K562 (cell line): ENCODE measurements around the gene PARP14. TPM values are rescaled to one million over a fixed set of nuclear protein-coding genes. Genes with fewer than 3 reads are reported as not detected.

ENCODE experiments used
- ATAC-seq: fragments of 200-7000 bp; cut with Tn5 transposase; 3 replicates; pipeline ENCODE4 v1.9.1; 2020; ENCODE audit warnings: moderate library complexity
- BruUV-seq: library from RNA; stranded (reverse); fragments of 400-500 nt; replicated peaks from 2 replicates; lab custom pipeline; 2021; lab: Mats Ljungman, UMichigan
- CTCF ChIA-PET: fragments of 300-600 bp; formaldehyde crosslinking; extraction: SDS; loops from one replicate; lab custom pipeline; 2021; ENCODE audit warnings: low intra/inter-chr PET ratio; lab: Yijun Ruan, JAX
- POLR2A ChIA-PET: fragments of 300-600, 350-650 bp; sonication (Branson Sonifier 250); formaldehyde crosslinking; extraction: SDS; loops from one replicate; lab custom pipeline; 2021; ENCODE audit warnings: antibody characterized with exemption, inconsistent platforms; lab: Yijun Ruan, JAX
- DNase-seq, 4 experiments: peaks; one replicate each; pipeline versions ENCODE4 v3.0.0 to v3.0.0-alpha.2; 2011 to 2018; ENCODE audit warnings: low spot score in 3 of 4, mixed read lengths in 3 of 4; ENCODE audit errors: extremely low read depth in 1 of 4
- FAIRE-seq: peaks from 2 replicates; lab custom pipeline; 2011; peaks lifted over from hg19 to GRCh38; lab: Jason Lieb, UNC
- H2AFZ ChIP-seq: 2 replicates; pipeline ENCODE4 v1.6.0; 2011; ENCODE audit warnings: low read depth, low read length, control low read depth, inconsistent platforms
- H3K27ac ChIP-seq: fragments of 200-600 bp; 3 replicates; pipeline ENCODE4 v1.8.0; 2011; ENCODE audit warnings: low read depth, mild to moderate bottlenecking, control low read depth, inconsistent platforms, low read length, moderate library complexity, mixed read lengths; ENCODE audit errors: extremely low read depth
- H3K27me3 ChIP-seq, 2 experiments: fragments of 300-600 bp in 1 of 2; 2 replicates in 1 of 2; 3 replicates in 1 of 2; pipeline versions ENCODE4 v1.6.0 to v1.8.0; 2011; ENCODE audit warnings: inconsistent platforms in 2 of 2, low read length in 2 of 2, mild to moderate bottlenecking in 1 of 2, mixed read lengths in 1 of 2, moderate library complexity in 1 of 2; ENCODE audit not compliant: control insufficient read depth in 2 of 2, insufficient read depth in 2 of 2
- H3K36me3 ChIP-seq: fragments of 300-600 bp; 3 replicates; pipeline ENCODE4 v1.8.0; 2011; ENCODE audit warnings: mild to moderate bottlenecking, low read length, inconsistent platforms; ENCODE audit not compliant: control insufficient read depth, insufficient read depth
- H3K4me1 ChIP-seq, 2 experiments: fragments of 200-600 bp in 1 of 2; replicated peaks in 1 of 2; 2 replicates in 1 of 2; 3 replicates in 1 of 2; pipeline versions ENCODE4 v1.5.1 to v1.8.0; 2011; ENCODE audit warnings: inconsistent platforms in 2 of 2, low read length in 2 of 2, mild to moderate bottlenecking in 1 of 2, mixed read lengths in 1 of 2, moderate library complexity in 1 of 2; ENCODE audit not compliant: control insufficient read depth in 2 of 2, insufficient read depth in 2 of 2
- H3K4me2 ChIP-seq: 2 replicates; pipeline ENCODE4 v1.6.1; 2011; ENCODE audit warnings: low read length, control low read depth, inconsistent platforms, mixed read lengths; ENCODE audit not compliant: insufficient read depth
- H3K4me3 ChIP-seq: fragments of 200-600 bp; sonication (generic), shearing (Covaris generic); 2 replicates; pipeline ENCODE4 v1.5.1; 2016; ENCODE audit warnings: control low read depth, inconsistent platforms
- H3K79me2 ChIP-seq: fragments of 200-600 bp; 3 replicates; pipeline ENCODE4 v1.8.0; 2011; ENCODE audit warnings: low read length, inconsistent platforms; ENCODE audit not compliant: control insufficient read depth, insufficient read depth
- H3K9ac ChIP-seq, 2 experiments: 2 replicates each; pipeline versions ENCODE4 v1.6.0 to v1.6.1; 2011; ENCODE audit warnings: low read depth in 2 of 2, low read length in 2 of 2, control low read depth in 1 of 2, inconsistent platforms in 1 of 2, mild to moderate bottlenecking in 1 of 2, mixed read lengths in 1 of 2; ENCODE audit not compliant: insufficient read depth in 1 of 2
- H3K9me1 ChIP-seq: one replicate; pipeline ENCODE4 v1.6.0; 2011; ENCODE audit warnings: inconsistent platforms, mild to moderate bottlenecking, low read length, moderate library complexity; ENCODE audit not compliant: control insufficient read depth, insufficient read depth
- H3K9me3 ChIP-seq: replicated peaks from 2 replicates; pipeline ENCODE4 v1.5.1; 2011; ENCODE audit warnings: low read depth, low read length, inconsistent platforms; ENCODE audit not compliant: control insufficient read depth, insufficient read depth
- H4K20me1 ChIP-seq: replicated peaks from 2 replicates; pipeline ENCODE4 v1.6.1; 2011; ENCODE audit warnings: low read length, inconsistent platforms, mixed read lengths; ENCODE audit not compliant: control insufficient read depth, insufficient read depth
- CEBPG ChIP-seq, 3 experiments: fragments of 200-800 bp in 1 of 3; sonication (Bioruptor generic) in 1 of 3; sonication (generic) in 1 of 3; formaldehyde crosslinking in 1 of 3; IDR thresholded peaks in 2 of 3; conservative IDR thresholded peaks in 1 of 3; 2 replicates each; pipeline versions ENCODE4 v1.6.1 to v1.8.0; 2016 to 2022; ENCODE audit warnings: missing compliant biosample characterization in 2 of 3, missing genetic modification characterization in 2 of 3, mild to moderate bottlenecking in 1 of 3, missing genetic modification reagents in 1 of 3
- FOXA3 ChIP-seq, 2 experiments: fragments of 450-650 bp in 1 of 2; sonication (generic) in 1 of 2; formaldehyde crosslinking; IDR thresholded peaks in 1 of 2; conservative IDR thresholded peaks in 1 of 2; 2 replicates each; pipeline versions ENCODE4 v1.4.0 to v1.8.0; 2020 to 2022; ENCODE audit warnings: mild to moderate bottlenecking in 2 of 2, missing genetic modification reagents in 1 of 2
- NFIC ChIP-seq: fragments of 450-650 bp; IDR thresholded peaks from 2 replicates; pipeline ENCODE4 v1.6.1; 2017; ENCODE audit warnings: mild to moderate bottlenecking, inconsistent platforms
- SNIP1 ChIP-seq: fragments of 450-650 bp; IDR thresholded peaks from 2 replicates; pipeline ENCODE4 v1.7.1; 2017; ENCODE audit warnings: low read depth, mild to moderate bottlenecking
- SRSF3 ChIP-seq: fragments of 200-400 bp; formaldehyde crosslinking; IDR thresholded peaks from 2 replicates; pipeline ENCODE4 v1.6.1; 2016; ENCODE audit warnings: mild to moderate bottlenecking, low read length, moderate library complexity; ENCODE audit not compliant: insufficient read depth
- U2AF1 ChIP-seq: fragments of 200-400 bp; formaldehyde crosslinking; optimal IDR thresholded peaks from 2 replicates; pipeline ENCODE3; 2017; ENCODE audit warnings: mild to moderate bottlenecking, low read depth, low read length, moderate library complexity
- ZNF785 ChIP-seq: fragments of 250-450 bp; sonication (Bioruptor Pico); IDR thresholded peaks from 2 replicates; pipeline ENCODE4 v1.4.0; 2020; ENCODE audit warnings: mild to moderate bottlenecking
- WGBS: fragments of 100-300 bp; shearing (Covaris generic); methylation state at CpG from one replicate; pipeline ENCODE4 v1.1.6; 2016; ENCODE audit warnings: low coverage, mixed read lengths; ENCODE audit not compliant: insufficient coverage; ENCODE audit errors: missing lambda C conversion rate; 5-methylcytosine and 5-hydroxymethylcytosine counted together
- in situ Hi-C: fragments of 300-500 bp; cut with MboI; formaldehyde crosslinking; loops from 4 replicates; pipeline ENCODE4 v1.15.0; 2018; ENCODE audit warnings: inconsistent platforms, mixed read lengths
- intact Hi-C: fragments of 100-400 bp; cut with micrococcal nuclease; formaldehyde crosslinking; loops from 2 replicates; pipeline ENCODE4 v1.14.2; 2022
- polyA plus RNA-seq, 8 experiments: library from polyadenylated mRNA; depleted of rRNA in 4 of 8; stranded (reverse) in 5 of 8; unstranded in 3 of 8; fragments of >200 nt; fragmentation: Nextera tagmentation in 2 of 8; fragmentation: Illumina TruSeq in 1 of 8; extraction: Ambion mirVana in 2 of 8; extraction: Trizol in 1 of 8; gene quantifications; 2 replicates each; pipeline versions ENCODE4 v1.2.1 to v1.2.3, GENCODE V29; 2011 to 2014; ENCODE audit warnings: inconsistent platforms in 1 of 8, missing spikeins in 1 of 8
- total RNA-seq, 7 experiments: library from RNA; depleted of rRNA in 6 of 7; stranded (reverse); fragments of >200 nt in 6 of 7; fragmentation: Illumina TruSeq in 2 of 7; extraction: Trizol in 2 of 7; gene quantifications; 2 replicates each; pipeline versions ENCODE4 v1.2.1 to v1.2.3, GENCODE V29; 2011 to 2021; ENCODE audit warnings: low replicate concordance in 1 of 7
- TF ChIP-seq, protein P1 (sequence below): sonication (generic); formaldehyde crosslinking; IDR thresholded peaks from 2 replicates; pipeline ENCODE4 v1.9.0; 2022; ENCODE audit warnings: mild to moderate bottlenecking, missing genetic modification reagents

Gene PARP14
- total and polyA plus RNA-seq, 9 of the 15 experiments (the other 6 are each of a cell fraction or from before 2014, with no cell fraction given): 3.1 to 14.4 (median 9.0) TPM

DNA sequence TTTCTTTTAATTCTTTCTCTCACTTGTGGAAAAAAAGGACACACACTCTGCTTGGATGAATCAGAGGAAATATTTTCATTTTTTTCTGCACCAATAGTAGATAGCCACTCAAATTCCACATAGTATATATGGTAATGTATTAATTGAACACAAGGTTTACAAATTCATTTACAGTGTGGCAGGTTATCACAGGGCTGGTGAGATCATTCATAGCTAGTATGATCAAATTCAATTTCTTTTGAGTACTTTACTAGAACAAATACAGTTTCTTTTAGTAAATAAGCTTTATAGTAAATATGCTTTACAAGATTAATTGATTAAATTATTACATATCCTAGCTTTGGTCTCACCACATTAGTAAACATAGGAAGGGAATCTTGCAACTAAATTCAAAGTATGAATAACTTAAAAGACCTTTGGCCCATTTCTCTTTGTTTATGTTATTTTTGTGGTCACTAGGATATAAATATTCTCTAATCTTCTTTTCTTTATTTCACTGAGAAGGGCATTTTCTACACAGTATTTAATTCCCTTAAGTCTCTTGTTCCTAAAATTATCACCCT, 40.1 kb upstream of the PARP14 start (continued):
- TF ChIP-seq FOXA3 (CRISPR knock-in tag; conservative IDR thresholded peaks at IDR 0.05 in 1 of 2, IDR thresholded peaks at IDR 0.05 in 1 of 2): no peak
- TF ChIP-seq, protein P1, sequence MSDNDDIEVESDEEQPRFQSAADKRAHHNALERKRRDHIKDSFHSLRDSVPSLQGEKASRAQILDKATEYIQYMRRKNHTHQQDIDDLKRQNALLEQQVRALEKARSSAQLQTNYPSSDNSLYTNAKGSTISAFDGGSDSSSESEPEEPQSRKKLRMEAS (CRISPR knock-in tag): no peak
- TF ChIP-seq SRSF3: no peak
- TF ChIP-seq NFIC: no peak
- TF ChIP-seq ZNF785 (CRISPR knock-in tag): no peak
- TF ChIP-seq U2AF1: no peak
- TF ChIP-seq, all 486 proteins: peak for 0

DNA sequence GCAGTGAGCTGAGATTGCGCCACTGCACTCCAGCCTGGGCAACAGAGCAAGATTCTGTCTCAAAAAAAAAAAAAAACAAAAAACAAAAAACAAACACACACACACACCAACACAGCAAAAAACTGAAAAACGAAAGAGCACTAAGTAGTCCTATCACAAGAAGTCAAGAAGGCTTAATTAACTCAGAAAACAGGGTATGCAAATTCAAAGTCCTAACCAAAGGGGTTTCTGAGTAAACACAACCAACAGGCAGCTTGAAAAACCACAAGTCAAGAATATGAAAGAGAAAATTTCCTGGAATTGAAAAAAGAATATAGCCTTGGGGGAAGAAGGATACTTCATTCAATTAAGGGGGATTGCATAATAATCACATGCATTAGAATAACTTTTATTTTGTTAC, 37.7 kb upstream of the PARP14 start:
- TF ChIP-seq CEBPG (CRISPR knock-in tag; IDR thresholded peaks at IDR 0.05) (no peak), CEBPG (tag; conservative IDR thresholded peaks at IDR 0.05 in 1 of 2, IDR thresholded peaks at IDR 0.05 in 1 of 2) (peak in 1 of 2 experiments; percentile 49; a peak in 2 of 4 replicates), SNIP1 (no peak)
- TF ChIP-seq, all 486 proteins: peak for 1
- Histone ChIP-seq H3K27ac (no peak overlapping the region), H3K4me2 (no peak overlapping the region), H3K27me3 (peaks cover 0 to 7% of the 10 kb centered on the region in 2 experiments; a peak in 3 of 5 replicates), H3K36me3 (no peaks in the 10 kb centered on the region), H3K9ac (no peak overlapping the region), H3K9me3 (no peaks in the 10 kb centered on the region), H3K4me1 (no peaks in the 10 kb centered on the region), H3K9me1 (no peaks in the 10 kb centered on the region), H3K79me2 (no peaks in the 10 kb centered on the region), H4K20me1 (no peaks in the 10 kb centered on the region), H3K4me3 (no peak overlapping the region), H2AFZ (no peak overlapping the region)
- in situ Hi-C loops (no loop called here), intact Hi-C loops (no loop called here)
- no peak for FAIRE-seq
- ChIA-PET CTCF (no interaction called here), POLR2A (no interaction called here)
- ATAC-seq: no peak
- no peak for DNase-seq
- WGBS: 0% methylated on average over 1 of the region's 2 CpGs
- no TSS peak for BruUV-seq
